Caco-2 (cell line): ENCODE measurements around the gene ITGB8. TPM values are rescaled to one million over a fixed set of nuclear protein-coding genes. Genes with fewer than 3 reads are reported as not detected.
"Not testable (repeated sequence)": the region's sequence is repeated elsewhere in the genome, so short reads cannot be mapped to it uniquely, and the experiment has no call there.

ENCODE experiments used
- BruUV-seq: library from RNA; stranded (reverse); fragments of 400-500 nt; replicated peaks from 2 replicates; lab custom pipeline; 2021; lab: Mats Ljungman, UMichigan
- CTCF ChIA-PET: fragments of 300-600 bp; sonication (Branson Sonifier 250); formaldehyde crosslinking; loops from one replicate; lab custom pipeline; 2022; ENCODE audit warnings: antibody characterized with exemption; lab: Charles Lee
- POLR2A ChIA-PET: fragments of 300-600 bp; sonication (Branson Sonifier 250); formaldehyde crosslinking; loops from one replicate; lab custom pipeline; 2022; ENCODE audit warnings: antibody characterized with exemption; lab: Charles Lee
- DNase-seq, 2 experiments: peaks; one replicate each; pipeline versions ENCODE4 v3.0.0 to v3.0.0-alpha.2; 2020 to 2022
- H3K27me3 ChIP-seq: replicated peaks from 2 replicates; pipeline ENCODE4 v1.6.0; 2011; ENCODE audit warnings: low read length; ENCODE audit not compliant: control insufficient read depth, insufficient read depth
- H3K36me3 ChIP-seq: 2 replicates; pipeline ENCODE4 v1.5.1; 2011; ENCODE audit warnings: low read length; ENCODE audit not compliant: control insufficient read depth, insufficient read depth
- H3K4me1 ChIP-seq: fragments of 250-450 bp; sonication (Bioruptor Pico); 2 replicates; pipeline ENCODE4 v1.5.1; 2020; ENCODE audit warnings: mild to moderate bottlenecking
- H3K4me3 ChIP-seq: 2 replicates; pipeline ENCODE4 v1.5.1; 2011; ENCODE audit warnings: low read depth, mild to moderate bottlenecking, control low read depth, low read length
- H3K9me3 ChIP-seq: fragments of 250-450 bp; sonication (Bioruptor Pico); 2 replicates; pipeline ENCODE4 v1.5.1; 2020; ENCODE audit warnings: mild to moderate bottlenecking, moderate library complexity
- H3K27ac Mint-ChIP-seq: one replicate; pipeline ENCODE4 v1.8.0; 2022; ENCODE audit warnings: mixed read lengths; ENCODE audit not compliant: unreplicated experiment
- H3K27me3 Mint-ChIP-seq: one replicate; pipeline ENCODE4 v1.8.0; 2022; ENCODE audit warnings: mixed read lengths; ENCODE audit not compliant: insufficient read depth, unreplicated experiment
- H3K36me3 Mint-ChIP-seq: one replicate; pipeline ENCODE4 v1.8.0; 2022; ENCODE audit warnings: mild to moderate bottlenecking, mixed read lengths; ENCODE audit not compliant: insufficient read depth, unreplicated experiment
- H3K4me1 Mint-ChIP-seq: one replicate; pipeline ENCODE4 v1.8.0; 2022; ENCODE audit warnings: low read depth, mixed read lengths; ENCODE audit not compliant: unreplicated experiment
- H3K4me3 Mint-ChIP-seq: one replicate; pipeline ENCODE4 v1.8.0; 2022; ENCODE audit warnings: mild to moderate bottlenecking, moderate library complexity, mixed read lengths; ENCODE audit not compliant: unreplicated experiment
- H3K9me3 Mint-ChIP-seq: one replicate; pipeline ENCODE4 v1.8.0; 2022; ENCODE audit warnings: mixed read lengths; ENCODE audit not compliant: unreplicated experiment
- CTCF ChIP-seq, 2 experiments: fragments of 200-600 bp in 1 of 2; IDR thresholded peaks; 1 replicate in 1 of 2; 2 replicates in 1 of 2; pipeline versions ENCODE4 v1.5.1 to v1.8.0; 2011 to 2022; ENCODE audit warnings: antibody characterized with exemption in 1 of 2, control low read depth in 1 of 2, inconsistent platforms in 1 of 2, low read depth in 1 of 2, low read length in 1 of 2, mild to moderate bottlenecking in 1 of 2, moderate library complexity in 1 of 2; ENCODE audit not compliant: insufficient read depth in 1 of 2, severe bottlenecking in 1 of 2, unreplicated experiment in 1 of 2
- intact Hi-C: fragments of 100-400 bp; cut with micrococcal nuclease; formaldehyde crosslinking; loops from one replicate; pipeline ENCODE4 v1.10.0; 2022; ENCODE audit not compliant: unreplicated experiment
- total RNA-seq: library from RNA; stranded (reverse); gene quantifications from 2 replicates; pipeline ENCODE4 v1.2.3, GENCODE V29; 2022

ITGB8 gene
- total RNA-seq, 1 experiment from 2014 or later: 3.2 TPM

GRCh38 chr7:20388084-20388483 is 57.4 kb downstream of the ITGB8 start:
- Histone ChIP-seq H3K9me3 (no peaks in the 10 kb centered on the region), H3K4me3 (no peak overlapping the region), H3K4me1 (peaks cover 8% of the 10 kb centered on the region; the same call in 1 of the 2 replicates), H3K36me3 (no peaks in the 10 kb centered on the region), H3K27me3 (no peaks in the 10 kb centered on the region)
- POLR2A ChIA-PET: no interaction called here
- peaks cover 9% of the 10 kb centered on the region for H3K36me3 Mint-ChIP-seq
- BruUV-seq: no TSS peak
- CTCF ChIA-PET: no interaction called here
- no peaks in the 10 kb centered on the region for H3K9me3 Mint-ChIP-seq
- no peaks in the 10 kb centered on the region for H3K27me3 Mint-ChIP-seq
- intact Hi-C loops: no loop called here
- no peak overlapping the region for H3K27ac Mint-ChIP-seq
- no peak for TF ChIP-seq CTCF (IDR thresholded peaks at IDR 0.05; ENCODE audit: insufficient read depth in 1 of 2, low read depth in 1 of 2, low read length in 1 of 2, severe bottlenecking in 1 of 2, unreplicated experiment in 1 of 2)
- no peak for DNase-seq
- H3K4me1 Mint-ChIP-seq: peaks cover 8% of the 10 kb centered on the region
- H3K4me3 Mint-ChIP-seq: no peak overlapping the region

GRCh38 chr7:20389192-20389591 is 58.5 kb downstream of the ITGB8 start:
- H3K9me3 Mint-ChIP-seq, H3K4me3 Mint-ChIP-seq, H3K9me3 ChIP-seq, H3K36me3 Mint-ChIP-seq, intact Hi-C loops, DNase-seq, CTCF ChIA-PET, H3K4me3 ChIP-seq, H3K36me3 ChIP-seq, H3K27me3 Mint-ChIP-seq, H3K27me3 ChIP-seq, POLR2A ChIA-PET, BruUV-seq, H3K27ac Mint-ChIP-seq: not testable (repeated sequence)
- H3K4me1 ChIP-seq: peaks cover 14% of the 10 kb centered on the region; the same call in 1 of the 2 replicates
- peaks cover 16% of the 10 kb centered on the region for H3K4me1 Mint-ChIP-seq

GRCh38 chr7:20393021-20393610 is 62.4 kb downstream of the ITGB8 start:
- Histone ChIP-seq H3K27me3 (no peaks in the 10 kb centered on the region), H3K36me3 (no peaks in the 10 kb centered on the region), H3K4me3 (no peak overlapping the region), H3K9me3 (no peaks in the 10 kb centered on the region), H3K4me1 (peaks cover 20% of the 10 kb centered on the region)
- TF ChIP-seq CTCF (IDR thresholded peaks at IDR 0.05; ENCODE audit: insufficient read depth in 1 of 2, low read depth in 1 of 2, low read length in 1 of 2, severe bottlenecking in 1 of 2, unreplicated experiment in 1 of 2): no peak
- no peaks in the 10 kb centered on the region for H3K9me3 Mint-ChIP-seq
- no peak overlapping the region for H3K27ac Mint-ChIP-seq
- H3K4me1 Mint-ChIP-seq: peaks cover 16% of the 10 kb centered on the region
- H3K4me3 Mint-ChIP-seq: no peak overlapping the region
- H3K27me3 Mint-ChIP-seq: no peaks in the 10 kb centered on the region
- peaks cover 9% of the 10 kb centered on the region for H3K36me3 Mint-ChIP-seq
- CTCF ChIA-PET: interaction anchor here (0.6 kb wide), 1 partner anchor 589 kb away, joined by 3 read pairs; no protein-coding TSS in a partner anchor
- intact Hi-C loops: no loop called here
- BruUV-seq: no TSS peak
- POLR2A ChIA-PET: no interaction called here
- peak; percentile 5 to 67 for DNase-seq
